HEK293 (cell line): Measurements from ENCODE around the gene PLEKHS1.

Experiments
- CTCF ChIA-PET: fragments of 350-600 bp; formaldehyde crosslinking; extraction: SDS; loops from one replicate; lab custom pipeline; 2021; ENCODE audit warnings: antibody characterized with exemption; lab: Yijun Ruan, JAX
- POLR2A ChIA-PET: fragments of 300-600 bp; formaldehyde crosslinking; extraction: SDS; loops from one replicate; lab custom pipeline; 2020; ENCODE audit warnings: antibody characterized with exemption, inconsistent platforms; lab: Yijun Ruan, JAX
- H3K27ac ChIP-seq: fragments of 200-500 bp; sonication (Bioruptor generic); 2 replicates; pipeline ENCODE4 v1.5.1; 2014; ENCODE audit warnings: low read depth, low read length, control low read depth, inconsistent platforms; ENCODE audit errors: extremely low read depth
- H3K36me3 ChIP-seq, 2 experiments: fragments of 200-500 bp in 1 of 2; sonication (Bioruptor generic) in 1 of 2; 1 replicate in 1 of 2; 2 replicates in 1 of 2; pipeline ENCODE4 v1.5.1; 2014 to 2017; ENCODE audit warnings: inconsistent platforms in 2 of 2, low read length in 2 of 2; ENCODE audit not compliant: control insufficient read depth in 2 of 2, insufficient read depth in 1 of 2
- H3K4me1 ChIP-seq: fragments of 200-500 bp; sonication (Bioruptor generic); 2 replicates; pipeline ENCODE4 v1.5.1; 2014; ENCODE audit warnings: mild to moderate bottlenecking, low read length, inconsistent platforms; ENCODE audit not compliant: control insufficient read depth, insufficient read depth
- H3K4me3 ChIP-seq: 2 replicates; pipeline ENCODE4 v1.5.1; 2011; ENCODE audit warnings: low read depth, mild to moderate bottlenecking, control low read depth, low read length, moderate library complexity
- H3K9me3 ChIP-seq: fragments of 200-500 bp; sonication (Bioruptor generic); 2 replicates; pipeline ENCODE4 v1.5.1; 2014; ENCODE audit warnings: low read depth, low read length, inconsistent platforms; ENCODE audit not compliant: control insufficient read depth, insufficient read depth
- FEZF1 ChIP-seq: fragments of 450-650 bp; formaldehyde crosslinking; IDR thresholded peaks from 2 replicates; pipeline ENCODE4 v1.5.1; 2016; ENCODE audit warnings: missing biosample characterization, missing genetic modification characterization
- GFI1B ChIP-seq: fragments of 450-650 bp; formaldehyde crosslinking; IDR thresholded peaks from 2 replicates; pipeline ENCODE4 v1.5.1; 2016; ENCODE audit warnings: missing biosample characterization, missing genetic modification characterization
- KLF16 ChIP-seq: fragments of 450-650 bp; formaldehyde crosslinking; IDR thresholded peaks from 2 replicates; pipeline ENCODE4 v1.5.1; 2017; ENCODE audit warnings: missing biosample characterization, missing genetic modification characterization
- KLF7 ChIP-seq: fragments of 450-650 bp; formaldehyde crosslinking; IDR thresholded peaks from 2 replicates; pipeline ENCODE4 v1.5.1; 2016; ENCODE audit warnings: missing biosample characterization, missing genetic modification characterization, borderline replicate concordance
- PRDM1 ChIP-seq: fragments of 450-650 bp; formaldehyde crosslinking; IDR thresholded peaks from 2 replicates; pipeline ENCODE4; 2016; ENCODE audit warnings: missing biosample characterization, missing genetic modification characterization
- SETDB1 ChIP-seq: IDR thresholded peaks from one replicate; pipeline ENCODE4 v1.6.1; 2017; ENCODE audit warnings: mild to moderate bottlenecking, low read length, moderate library complexity, mixed read lengths; ENCODE audit not compliant: insufficient read length
- YY1 ChIP-seq: fragments of 450-650 bp; formaldehyde crosslinking; IDR thresholded peaks from 2 replicates; pipeline ENCODE4 v1.5.1; 2018; ENCODE audit warnings: missing biosample characterization, missing genetic modification characterization
- ZIC2 ChIP-seq: fragments of 450-650 bp; formaldehyde crosslinking; IDR thresholded peaks from 2 replicates; pipeline ENCODE4 v1.5.1; 2016; ENCODE audit warnings: missing biosample characterization, missing genetic modification characterization
- ZNF138 ChIP-seq: fragments of 450-650 bp; formaldehyde crosslinking; IDR thresholded peaks from 2 replicates; pipeline ENCODE4 v1.5.1; 2016; ENCODE audit warnings: missing biosample characterization, missing genetic modification characterization, borderline replicate concordance
- ZNF146 ChIP-seq: fragments of 450-650 bp; formaldehyde crosslinking; IDR thresholded peaks from 2 replicates; pipeline ENCODE4 v1.5.1; 2016; ENCODE audit warnings: missing biosample characterization, missing genetic modification characterization
- ZNF155 ChIP-seq: fragments of 450-650 bp; formaldehyde crosslinking; IDR thresholded peaks from 2 replicates; pipeline ENCODE4 v1.5.1; 2016; ENCODE audit warnings: missing biosample characterization, missing genetic modification characterization
- ZNF24 ChIP-seq: fragments of 450-650 bp; formaldehyde crosslinking; IDR thresholded peaks from 2 replicates; pipeline ENCODE4 v1.5.1; 2016; ENCODE audit warnings: missing biosample characterization, missing genetic modification characterization
- ZNF350 ChIP-seq: fragments of 450-650 bp; formaldehyde crosslinking; IDR thresholded peaks from 2 replicates; pipeline ENCODE4 v1.5.0; 2017; ENCODE audit warnings: missing biosample characterization, mild to moderate bottlenecking, missing genetic modification characterization
- ZNF366 ChIP-seq: fragments of 450-650 bp; formaldehyde crosslinking; conservative IDR thresholded peaks from 2 replicates; pipeline ENCODE4 v1.5.1; 2016; ENCODE audit warnings: missing biosample characterization, missing genetic modification characterization
- ZNF423 ChIP-seq: fragments of 450-650 bp; formaldehyde crosslinking; IDR thresholded peaks from 2 replicates; pipeline ENCODE4 v1.5.1; 2016; ENCODE audit warnings: missing biosample characterization, missing genetic modification characterization
- ZNF510 ChIP-seq: fragments of 450-650 bp; formaldehyde crosslinking; IDR thresholded peaks from 2 replicates; pipeline ENCODE4 v1.5.1; 2018; ENCODE audit warnings: mild to moderate bottlenecking, missing genetic modification characterization, missing biosample characterization; ENCODE audit not compliant: insufficient replicate concordance
- ZNF514 ChIP-seq: fragments of 450-650 bp; formaldehyde crosslinking; IDR thresholded peaks from 2 replicates; pipeline ENCODE4 v1.5.1; 2016; ENCODE audit warnings: missing biosample characterization, missing genetic modification characterization
- ZNF561 ChIP-seq: fragments of 450-650 bp; IDR thresholded peaks from 2 replicates; pipeline ENCODE4 v1.5.1; 2018; ENCODE audit warnings: missing biosample characterization, missing genetic modification characterization, borderline replicate concordance
- ZNF623 ChIP-seq: fragments of 450-650 bp; formaldehyde crosslinking; IDR thresholded peaks from 2 replicates; pipeline ENCODE4 v1.5.1; 2016; ENCODE audit warnings: missing biosample characterization, missing genetic modification characterization
- ZNF629 ChIP-seq: fragments of 450-650 bp; formaldehyde crosslinking; IDR thresholded peaks from 2 replicates; pipeline ENCODE4 v1.5.1; 2017; ENCODE audit warnings: missing biosample characterization, missing genetic modification characterization
- ZNF791 ChIP-seq: fragments of 450-650 bp; formaldehyde crosslinking; IDR thresholded peaks from 2 replicates; pipeline ENCODE4 v1.5.1; 2016; ENCODE audit warnings: missing biosample characterization, missing genetic modification characterization
- TF ChIP-seq, protein P1 (sequence below): fragments of 450-650 bp; formaldehyde crosslinking; IDR thresholded peaks from 2 replicates; pipeline ENCODE4 v1.5.1; 2016; ENCODE audit warnings: missing biosample characterization, missing genetic modification characterization
- TF ChIP-seq, protein P2 (sequence below): fragments of 450-650 bp; IDR thresholded peaks from 2 replicates; pipeline ENCODE4 v1.5.1; 2018; ENCODE audit warnings: missing biosample characterization, mild to moderate bottlenecking, missing genetic modification characterization
- TF ChIP-seq, protein P3 (sequence below): fragments of 450-650 bp; IDR thresholded peaks from 2 replicates; pipeline ENCODE4 v1.5.1; 2018; ENCODE audit warnings: missing biosample characterization, missing genetic modification characterization
- TF ChIP-seq, protein P4 (sequence below): fragments of 450-650 bp; formaldehyde crosslinking; IDR thresholded peaks from 2 replicates; pipeline ENCODE4 v1.5.1; 2016; ENCODE audit warnings: missing biosample characterization, missing genetic modification characterization
- TF ChIP-seq, protein P5 (sequence below): fragments of 450-650 bp; formaldehyde crosslinking; IDR thresholded peaks from 2 replicates; pipeline ENCODE4 v1.5.1; 2016; ENCODE audit warnings: missing biosample characterization, missing genetic modification characterization

PLEKHS1 gene

DNA sequence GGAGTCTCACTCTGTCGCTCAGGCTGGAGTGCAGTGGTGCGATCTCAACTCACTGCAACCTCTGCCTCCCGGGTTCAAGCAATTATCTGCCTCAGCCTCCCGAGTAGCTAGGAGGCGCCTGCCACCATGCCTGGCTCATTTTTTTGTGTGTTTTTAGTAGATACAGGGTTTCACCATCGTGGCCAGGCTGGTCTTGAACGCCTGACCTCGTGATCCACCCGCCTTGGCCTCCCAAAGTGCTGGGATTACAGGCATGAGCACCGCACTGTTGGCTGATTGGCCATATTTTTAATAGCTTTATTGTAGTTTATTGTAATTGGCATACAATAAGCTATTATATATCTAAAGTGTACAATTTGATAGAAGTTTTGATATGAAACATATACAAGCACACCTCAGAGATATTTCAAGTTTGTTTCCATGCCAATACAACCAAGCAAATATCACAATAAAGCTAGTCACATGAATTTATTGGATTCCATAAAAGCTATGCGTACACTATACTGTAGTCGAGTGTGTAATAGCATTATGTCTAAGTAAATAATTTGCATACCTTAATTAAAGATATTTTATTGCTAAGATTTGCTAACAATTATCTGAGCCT, 5.6 kb downstream of the PLEKHS1 start:
- POLR2A ChIA-PET: no interaction called here
- Histone ChIP-seq H3K4me1 (no peaks in the 10 kb centered on the region), H3K27ac (no peak overlapping the region), H3K9me3 (no peaks in the 10 kb centered on the region), H3K36me3 (no peaks in the 10 kb centered on the region), H3K4me3 (no peak overlapping the region)
- CTCF ChIA-PET: no interaction called here
- TF ChIP-seq ZNF146 (tag by site-specific recombination): no peak
- TF ChIP-seq YY1 (tag by site-specific recombination): no peak
- no peak for TF ChIP-seq ZNF350 (tag by site-specific recombination)
- no peak for TF ChIP-seq ZNF423 (tag by site-specific recombination)
- no peak for TF ChIP-seq SETDB1
- TF ChIP-seq, protein P1, sequence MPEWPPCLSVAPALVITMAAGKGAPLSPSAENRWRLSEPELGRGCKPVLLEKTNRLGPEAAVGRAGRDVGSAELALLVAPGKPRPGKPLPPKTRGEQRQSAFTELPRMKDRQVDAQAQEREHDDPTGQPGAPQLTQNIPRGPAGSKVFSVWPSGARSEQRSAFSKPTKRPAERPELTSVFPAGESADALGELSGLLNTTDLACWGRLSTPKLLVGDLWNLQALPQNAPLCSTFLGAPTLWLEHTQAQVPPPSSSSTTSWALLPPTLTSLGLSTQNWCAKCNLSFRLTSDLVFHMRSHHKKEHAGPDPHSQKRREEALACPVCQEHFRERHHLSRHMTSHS (tag by site-specific recombination): no peak
- no peak for TF ChIP-seq ZNF514
- no peak for TF ChIP-seq PRDM1
- TF ChIP-seq KLF16 (tag by site-specific recombination): no peak
- TF ChIP-seq, protein P2, sequence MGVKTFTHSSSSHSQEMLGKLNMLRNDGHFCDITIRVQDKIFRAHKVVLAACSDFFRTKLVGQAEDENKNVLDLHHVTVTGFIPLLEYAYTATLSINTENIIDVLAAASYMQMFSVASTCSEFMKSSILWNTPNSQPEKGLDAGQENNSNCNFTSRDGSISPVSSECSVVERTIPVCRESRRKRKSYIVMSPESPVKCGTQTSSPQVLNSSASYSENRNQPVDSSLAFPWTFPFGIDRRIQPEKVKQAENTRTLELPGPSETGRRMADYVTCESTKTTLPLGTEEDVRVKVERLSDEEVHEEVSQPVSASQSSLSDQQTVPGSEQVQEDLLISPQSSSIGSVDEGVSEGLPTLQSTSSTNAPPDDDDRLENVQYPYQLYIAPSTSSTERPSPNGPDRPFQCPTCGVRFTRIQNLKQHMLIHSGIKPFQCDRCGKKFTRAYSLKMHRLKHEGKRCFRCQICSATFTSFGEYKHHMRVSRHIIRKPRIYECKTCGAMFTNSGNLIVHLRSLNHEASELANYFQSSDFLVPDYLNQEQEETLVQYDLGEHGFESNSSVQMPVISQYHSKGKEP (tag by site-specific recombination): no peak
- TF ChIP-seq ZNF510 (tag by site-specific recombination): no peak

DNA sequence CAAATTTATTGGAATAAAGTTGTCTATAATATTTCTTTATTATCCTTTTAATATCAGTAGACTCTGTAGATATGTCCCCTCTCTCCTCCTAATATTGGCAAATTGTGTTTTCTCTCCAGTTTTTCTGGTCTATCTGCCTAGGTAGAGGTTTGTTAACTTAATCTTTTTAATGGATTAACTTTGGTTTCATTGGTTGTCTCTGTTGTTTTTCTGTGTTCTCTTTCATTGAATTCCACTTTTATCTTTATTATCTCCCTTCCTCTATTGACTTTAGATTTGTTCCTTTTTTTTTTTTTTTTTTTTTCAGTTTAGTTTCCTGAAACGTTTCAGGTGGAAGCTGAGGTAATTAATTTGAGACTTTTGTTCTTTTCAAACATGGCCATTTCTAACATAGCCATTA, 10.6 kb downstream of the PLEKHS1 start:
- ChIA-PET CTCF (interaction anchor here (0.6 to 0.7 kb wide), 2 partner anchors 8 to 169 kb away, joined by 3 to 5 read pairs; no protein-coding TSS in a partner anchor), POLR2A (no interaction called here)
- TF ChIP-seq, protein P3, sequence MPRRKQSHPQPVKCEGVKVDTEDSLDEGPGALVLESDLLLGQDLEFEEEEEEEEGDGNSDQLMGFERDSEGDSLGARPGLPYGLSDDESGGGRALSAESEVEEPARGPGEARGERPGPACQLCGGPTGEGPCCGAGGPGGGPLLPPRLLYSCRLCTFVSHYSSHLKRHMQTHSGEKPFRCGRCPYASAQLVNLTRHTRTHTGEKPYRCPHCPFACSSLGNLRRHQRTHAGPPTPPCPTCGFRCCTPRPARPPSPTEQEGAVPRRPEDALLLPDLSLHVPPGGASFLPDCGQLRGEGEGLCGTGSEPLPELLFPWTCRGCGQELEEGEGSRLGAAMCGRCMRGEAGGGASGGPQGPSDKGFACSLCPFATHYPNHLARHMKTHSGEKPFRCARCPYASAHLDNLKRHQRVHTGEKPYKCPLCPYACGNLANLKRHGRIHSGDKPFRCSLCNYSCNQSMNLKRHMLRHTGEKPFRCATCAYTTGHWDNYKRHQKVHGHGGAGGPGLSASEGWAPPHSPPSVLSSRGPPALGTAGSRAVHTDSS (tag by site-specific recombination): no peak
- TF ChIP-seq, protein P4, sequence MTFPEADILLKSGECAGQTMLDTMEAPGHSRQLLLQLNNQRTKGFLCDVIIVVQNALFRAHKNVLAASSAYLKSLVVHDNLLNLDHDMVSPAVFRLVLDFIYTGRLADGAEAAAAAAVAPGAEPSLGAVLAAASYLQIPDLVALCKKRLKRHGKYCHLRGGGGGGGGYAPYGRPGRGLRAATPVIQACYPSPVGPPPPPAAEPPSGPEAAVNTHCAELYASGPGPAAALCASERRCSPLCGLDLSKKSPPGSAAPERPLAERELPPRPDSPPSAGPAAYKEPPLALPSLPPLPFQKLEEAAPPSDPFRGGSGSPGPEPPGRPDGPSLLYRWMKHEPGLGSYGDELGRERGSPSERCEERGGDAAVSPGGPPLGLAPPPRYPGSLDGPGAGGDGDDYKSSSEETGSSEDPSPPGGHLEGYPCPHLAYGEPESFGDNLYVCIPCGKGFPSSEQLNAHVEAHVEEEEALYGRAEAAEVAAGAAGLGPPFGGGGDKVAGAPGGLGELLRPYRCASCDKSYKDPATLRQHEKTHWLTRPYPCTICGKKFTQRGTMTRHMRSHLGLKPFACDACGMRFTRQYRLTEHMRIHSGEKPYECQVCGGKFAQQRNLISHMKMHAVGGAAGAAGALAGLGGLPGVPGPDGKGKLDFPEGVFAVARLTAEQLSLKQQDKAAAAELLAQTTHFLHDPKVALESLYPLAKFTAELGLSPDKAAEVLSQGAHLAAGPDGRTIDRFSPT (tag by site-specific recombination): no peak
- TF ChIP-seq ZNF791 (tag by site-specific recombination): no peak
- TF ChIP-seq ZNF24 (tag by site-specific recombination): no peak
- no peak for TF ChIP-seq ZIC2 (tag by site-specific recombination)
- TF ChIP-seq ZNF138: no peak
- no peak for TF ChIP-seq ZNF155 (tag by site-specific recombination)
- no peak for TF ChIP-seq ZNF366 (tag by site-specific recombination)
- no peak for TF ChIP-seq KLF7 (tag by site-specific recombination)
- TF ChIP-seq ZNF629 (tag by site-specific recombination): no peak
- TF ChIP-seq ZNF561 (tag by site-specific recombination): no peak
- TF ChIP-seq GFI1B (tag by site-specific recombination): no peak
- no peak for TF ChIP-seq ZNF623 (tag by site-specific recombination)
- TF ChIP-seq, protein P5, sequence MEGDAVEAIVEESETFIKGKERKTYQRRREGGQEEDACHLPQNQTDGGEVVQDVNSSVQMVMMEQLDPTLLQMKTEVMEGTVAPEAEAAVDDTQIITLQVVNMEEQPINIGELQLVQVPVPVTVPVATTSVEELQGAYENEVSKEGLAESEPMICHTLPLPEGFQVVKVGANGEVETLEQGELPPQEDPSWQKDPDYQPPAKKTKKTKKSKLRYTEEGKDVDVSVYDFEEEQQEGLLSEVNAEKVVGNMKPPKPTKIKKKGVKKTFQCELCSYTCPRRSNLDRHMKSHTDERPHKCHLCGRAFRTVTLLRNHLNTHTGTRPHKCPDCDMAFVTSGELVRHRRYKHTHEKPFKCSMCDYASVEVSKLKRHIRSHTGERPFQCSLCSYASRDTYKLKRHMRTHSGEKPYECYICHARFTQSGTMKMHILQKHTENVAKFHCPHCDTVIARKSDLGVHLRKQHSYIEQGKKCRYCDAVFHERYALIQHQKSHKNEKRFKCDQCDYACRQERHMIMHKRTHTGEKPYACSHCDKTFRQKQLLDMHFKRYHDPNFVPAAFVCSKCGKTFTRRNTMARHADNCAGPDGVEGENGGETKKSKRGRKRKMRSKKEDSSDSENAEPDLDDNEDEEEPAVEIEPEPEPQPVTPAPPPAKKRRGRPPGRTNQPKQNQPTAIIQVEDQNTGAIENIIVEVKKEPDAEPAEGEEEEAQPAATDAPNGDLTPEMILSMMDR (tag by site-specific recombination): no peak
- no peak for TF ChIP-seq FEZF1 (tag by site-specific recombination)
- no peaks in the 10 kb centered on the region for H3K9me3 ChIP-seq
- no peaks in the 10 kb centered on the region for H3K4me1 ChIP-seq
- no peaks in the 10 kb centered on the region for H3K36me3 ChIP-seq
- no peak overlapping the region for H3K27ac ChIP-seq
- H3K4me3 ChIP-seq: no peak overlapping the region
